B cell (primary cell): Measurements from ENCODE around the gene GAMT. TPM values are rescaled to one million over a fixed set of nuclear protein-coding genes. Genes with fewer than 3 reads are reported as not detected.

Experiments
- ATAC-seq: fragments of 200-7000 bp; cut with Tn5 transposase; one replicate; pipeline ENCODE4 v1.10.0; 2021; ENCODE audit warnings: low read depth, mild to moderate bottlenecking, moderate number of reproducible peaks, moderate library complexity
- CTCF ChIA-PET: fragments of 350-600 bp; sonication (Branson Sonifier 250); formaldehyde crosslinking; loops from one replicate; lab custom pipeline; 2021; ENCODE audit warnings: antibody characterized with exemption, inconsistent platforms; lab: Charles Lee
- POLR2A ChIA-PET: fragments of 350-600 bp; sonication (Branson Sonifier 250); formaldehyde crosslinking; loops from one replicate; lab custom pipeline; 2021; ENCODE audit warnings: antibody characterized with exemption; lab: Charles Lee
- DNase-seq: peaks from one replicate; pipeline ENCODE4 v3.0.0; 2013
- H2AFZ ChIP-seq: 2 replicates; pipeline ENCODE4 v1.6.1; 2012; ENCODE audit warnings: mild to moderate bottlenecking, low read depth, low read length; ENCODE audit not compliant: insufficient read depth, poor library complexity, severe bottlenecking
- H3K27ac ChIP-seq, 2 donors: 1 replicate in 1 of 2; 2 replicates in 1 of 2; pipeline ENCODE4 v1.5.1; 2012 to 2013; ENCODE audit warnings: low read length in 2 of 2, mild to moderate bottlenecking in 2 of 2, moderate library complexity in 1 of 2
- H3K27me3 ChIP-seq, 4 experiments: fragments of 200-600 bp in 1 of 4; sonication (generic) in 1 of 4; replicated peaks in 1 of 4; 1 replicate in 2 of 4; 2 replicates in 2 of 4; pipeline versions ENCODE4 v1.6.1 to v1.7.0; 2013 to 2016; ENCODE audit warnings: low read length in 3 of 4, mild to moderate bottlenecking in 2 of 4, mixed read lengths in 1 of 4, moderate library complexity in 1 of 4; ENCODE audit not compliant: insufficient read depth in 4 of 4, control insufficient read depth in 3 of 4; ENCODE audit errors: control extremely low read depth in 1 of 4
- H3K36me3 ChIP-seq, 2 experiments: replicated peaks in 1 of 2; 1 replicate in 1 of 2; 2 replicates in 1 of 2; pipeline versions ENCODE4 v1.6.1 to v1.7.1; 2013; ENCODE audit warnings: low read length in 1 of 2; ENCODE audit not compliant: insufficient read depth in 2 of 2, control insufficient read depth in 1 of 2; ENCODE audit errors: control extremely low read depth in 1 of 2, extremely low read depth in 1 of 2
- H3K4me1 ChIP-seq, 2 donors: fragments of 200-600 bp in 1 of 2; sonication (generic) in 1 of 2; 1 replicate in 1 of 2; 2 replicates in 1 of 2; pipeline versions ENCODE4 v1.5.1 to v1.6.1; 2013 to 2017; ENCODE audit warnings: low read length in 2 of 2; ENCODE audit not compliant: control insufficient read depth in 2 of 2, insufficient read depth in 2 of 2
- H3K4me2 ChIP-seq: replicated peaks from 2 replicates; pipeline ENCODE3; 2012; ENCODE audit warnings: mild to moderate bottlenecking, low read depth, low read length; ENCODE audit not compliant: poor library complexity, severe bottlenecking
- H3K4me3 ChIP-seq, 5 experiments: fragments of 200-600 bp in 1 of 5; sonication (generic) in 1 of 5; 1 replicate in 3 of 5; 2 replicates in 2 of 5; pipeline versions ENCODE4 v1.5.1 to v1.7.0; 2011 to 2016; ENCODE audit warnings: low read length in 4 of 5, mild to moderate bottlenecking in 4 of 5, low read depth in 2 of 5, control low read depth in 1 of 5, moderate library complexity in 1 of 5; ENCODE audit not compliant: insufficient read depth in 1 of 5; ENCODE audit errors: control extremely low read depth in 1 of 5, extremely low read depth in 1 of 5
- H3K79me2 ChIP-seq: fragments of 200-600 bp; sonication (generic); one replicate; pipeline ENCODE4 v1.6.0; 2016; ENCODE audit warnings: low read length; ENCODE audit not compliant: control insufficient read depth, insufficient read depth
- H3K9ac ChIP-seq: fragments of 200-600 bp; sonication (generic); 2 replicates; pipeline ENCODE4 v1.6.1; 2017; ENCODE audit warnings: mild to moderate bottlenecking, low read length, moderate library complexity
- H3K9me3 ChIP-seq, 3 donors: one replicate each; pipeline versions ENCODE4 v1.6.1 to v1.7.1; 2013; ENCODE audit warnings: low read length in 2 of 3; ENCODE audit not compliant: control insufficient read depth in 2 of 3, insufficient read depth in 1 of 3; ENCODE audit errors: control extremely low read depth in 1 of 3
- H4K20me1 ChIP-seq: 2 replicates; pipeline ENCODE4 v1.6.0; 2012; ENCODE audit warnings: mild to moderate bottlenecking, low read length; ENCODE audit not compliant: insufficient read depth, control insufficient read depth, poor library complexity, severe bottlenecking
- H3K27ac Mint-ChIP-seq: one replicate; pipeline ENCODE4 v1.8.0; 2021; ENCODE audit warnings: mixed read lengths
- H3K27me3 Mint-ChIP-seq: one replicate; pipeline ENCODE4 v1.8.0; 2021; ENCODE audit warnings: mixed read lengths
- H3K4me1 Mint-ChIP-seq: one replicate; pipeline ENCODE4 v1.8.0; 2021; ENCODE audit warnings: mixed read lengths
- H3K4me3 Mint-ChIP-seq: one replicate; pipeline ENCODE4 v1.8.0; 2021; ENCODE audit warnings: mixed read lengths
- H3K9me3 Mint-ChIP-seq: one replicate; pipeline ENCODE4 v1.8.0; 2022; ENCODE audit warnings: mixed read lengths; ENCODE audit not compliant: insufficient read depth
- CTCF ChIP-seq: fragments of 200-600 bp; IDR thresholded peaks from one replicate; pipeline ENCODE4 v1.8.0; 2022; ENCODE audit warnings: antibody characterized with exemption, mild to moderate bottlenecking
- EZH2 ChIP-seq: IDR thresholded peaks from 2 replicates; pipeline ENCODE4 v1.6.1; 2012; ENCODE audit warnings: borderline replicate concordance, low read depth, mild to moderate bottlenecking, moderate library complexity, low read length; ENCODE audit not compliant: insufficient read depth, poor library complexity, severe bottlenecking
- WGBS: methylation state at CpG from one replicate; pipeline ENCODE4 v1.1.5; 2013; ENCODE audit warnings: missing lambda C conversion rate; ENCODE audit not compliant: insufficient coverage; 5-methylcytosine and 5-hydroxymethylcytosine counted together
- intact Hi-C: fragments of 100-400 bp; cut with micrococcal nuclease; formaldehyde crosslinking; loops from one replicate; pipeline ENCODE4 v1.10.0; 2022
- polyA plus RNA-seq: library from polyadenylated mRNA; depleted of rRNA; stranded (reverse); fragments of >200 nt; gene quantifications from 2 replicates; pipeline ENCODE4 v1.2.3, GENCODE V29; 2012
- total RNA-seq, 2 donors: library from RNA; stranded (reverse); fragments of 120-200 nt in 1 of 2; gene quantifications; 1 replicate in 1 of 2; 2 replicates in 1 of 2; pipeline versions ENCODE4 v1.2.3 to v1.2.4, GENCODE V29; 2013 to 2022

The GAMT gene
- total and polyA plus RNA-seq, 2 donors (not counting 1 experiment from before 2014, with no cell fraction given): 8.8 to 12.1 TPM

GRCh38 chr19:1364070-1364704 lies 37.2 kb downstream of the GAMT start:
- intact Hi-C loops: no loop called here
- H4K20me1 ChIP-seq: no peaks in the 10 kb centered on the region
- no peaks in the 10 kb centered on the region for H3K9me3 Mint-ChIP-seq
- 29% methylated on average over 7 of the region's 15 CpGs for WGBS
- no peak overlapping the region for H3K4me3 ChIP-seq
- H3K4me1 ChIP-seq: peaks cover 18 to 22% of the 10 kb centered on the region in 2 donors
- POLR2A ChIA-PET: no interaction called here
- peak overlapping the region; percentile 66 for H3K4me2 ChIP-seq
- peak overlapping the region; percentile 74 for H3K4me3 Mint-ChIP-seq
- H3K27me3 ChIP-seq: no peaks in the 10 kb centered on the region
- CTCF ChIA-PET: interaction anchor here (0.8 to 1.1 kb wide), 4 partner anchors 9 to 120 kb away, joined by 3 to 5 read pairs (median 4); no protein-coding TSS in a partner anchor
- peaks cover 13% of the 10 kb centered on the region for H3K79me2 ChIP-seq
- TF ChIP-seq CTCF (peak; percentile 58), EZH2 (no peak)
- H2AFZ ChIP-seq: peak overlapping the region; percentile 52
- no peaks in the 10 kb centered on the region for H3K9me3 ChIP-seq
- H3K4me1 Mint-ChIP-seq: peaks cover 27% of the 10 kb centered on the region
- peak overlapping the region; percentile 50 for H3K27ac Mint-ChIP-seq
- ATAC-seq (peak; percentile 28), DNase-seq (no peak)
- peak overlapping the region; percentile 21 for H3K9ac ChIP-seq
- no peaks in the 10 kb centered on the region for H3K27me3 Mint-ChIP-seq
- H3K27ac ChIP-seq: peak overlapping the region in 1 of 2 donors; percentile 57
- H3K36me3 ChIP-seq: peaks cover 0 to 27% of the 10 kb centered on the region in 2 experiments

- Histone ChIP-seq H3K36me3 (peaks cover 0 to 30% of the 10 kb centered on the region in 2 experiments), H3K27ac (peak overlapping the region; percentile 18 to 57), H3K27me3 (no peaks in the 10 kb centered on the region), H3K9me3 (no peaks in the 10 kb centered on the region), H2AFZ (peak overlapping the region; percentile 52), H3K4me3 (peak overlapping the region in 4 of 5 experiments; percentile 2 to 47 (median 40)), H3K79me2 (peaks cover 13% of the 10 kb centered on the region), H4K20me1 (no peaks in the 10 kb centered on the region), H3K9ac (peak overlapping the region; percentile 21), H3K4me1 (peaks cover 18 to 22% of the 10 kb centered on the region in 2 donors), H3K4me2 (peak overlapping the region; percentile 66)
- CTCF ChIA-PET: interaction anchor here (0.8 to 1.1 kb wide), 2 partner anchors 9 to 84 kb away, joined by 5 read pairs; no protein-coding TSS in a partner anchor
- H3K27ac Mint-ChIP-seq: peak overlapping the region; percentile 72
- peaks cover 27% of the 10 kb centered on the region for H3K4me1 Mint-ChIP-seq
- intact Hi-C loops: no loop called here
- peak overlapping the region; percentile 74 for H3K4me3 Mint-ChIP-seq
- 16% methylated on average over 6 of the region's 10 CpGs for WGBS
- TF ChIP-seq EZH2: no peak
- no peak for TF ChIP-seq CTCF
- DNase-seq: peak; percentile 42
- no peaks in the 10 kb centered on the region for H3K27me3 Mint-ChIP-seq
- H3K9me3 Mint-ChIP-seq: no peaks in the 10 kb centered on the region
- ATAC-seq: peak; percentile 56
- POLR2A ChIA-PET: no interaction called here
Observed at GRCh38 chr19:1363599-1363998, 37.7 kb downstream of the GAMT start.
